ENCODE results near the gene FGFR1OP2.

The FGFR1OP2 gene

DNA sequence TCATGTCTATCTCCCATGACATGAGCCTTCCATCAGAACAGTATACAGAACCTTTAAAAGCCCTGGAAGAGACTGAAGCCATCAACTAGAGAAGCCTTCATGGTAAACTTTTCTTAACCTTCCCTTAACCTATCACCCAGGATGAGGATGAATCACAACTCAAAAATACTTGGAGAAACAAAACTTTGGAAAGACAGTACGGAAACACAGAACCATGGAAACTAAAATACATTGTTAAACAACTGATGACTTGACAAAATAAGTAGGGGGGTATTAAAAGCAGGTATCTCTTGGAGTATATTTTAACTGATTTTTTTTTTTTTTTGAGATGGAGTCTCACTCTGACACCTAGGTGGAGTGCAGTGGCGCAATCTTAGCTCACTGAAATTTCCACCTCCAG, 67.2 kb downstream of the FGFR1OP2 start:
- DNase-seq: no peak

DNA sequence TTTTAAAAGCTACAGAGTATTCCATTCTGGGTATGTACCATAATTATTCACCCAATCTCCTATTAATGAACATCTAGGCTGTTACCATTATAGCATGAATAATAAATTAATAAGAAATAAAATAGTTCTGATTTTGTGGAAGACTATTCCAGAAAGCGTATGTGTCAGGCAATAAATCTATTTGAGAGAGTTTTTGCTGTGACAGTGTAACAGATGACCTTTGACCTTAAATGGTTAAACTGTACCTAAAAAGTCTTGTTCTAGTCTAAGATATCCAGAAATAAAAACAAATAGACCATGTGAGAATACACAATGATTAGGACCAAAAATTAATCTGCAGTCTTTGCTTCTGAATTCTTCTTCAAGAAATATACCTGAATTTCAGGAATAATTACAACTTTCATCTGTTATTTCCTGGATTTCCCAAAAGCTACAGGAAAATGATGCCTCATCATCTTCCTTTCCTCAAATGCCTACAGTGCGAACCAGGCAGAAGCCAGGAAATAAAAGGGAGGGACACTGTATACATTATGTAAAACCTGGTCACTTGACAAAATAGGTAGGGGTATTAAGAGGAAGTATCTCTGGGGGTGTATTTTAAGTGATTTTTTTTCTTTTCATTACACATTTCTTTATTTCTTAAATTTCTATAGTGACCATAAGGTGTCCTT, 68.7 kb downstream of the FGFR1OP2 start:
- DNase-seq: no peak

DNA sequence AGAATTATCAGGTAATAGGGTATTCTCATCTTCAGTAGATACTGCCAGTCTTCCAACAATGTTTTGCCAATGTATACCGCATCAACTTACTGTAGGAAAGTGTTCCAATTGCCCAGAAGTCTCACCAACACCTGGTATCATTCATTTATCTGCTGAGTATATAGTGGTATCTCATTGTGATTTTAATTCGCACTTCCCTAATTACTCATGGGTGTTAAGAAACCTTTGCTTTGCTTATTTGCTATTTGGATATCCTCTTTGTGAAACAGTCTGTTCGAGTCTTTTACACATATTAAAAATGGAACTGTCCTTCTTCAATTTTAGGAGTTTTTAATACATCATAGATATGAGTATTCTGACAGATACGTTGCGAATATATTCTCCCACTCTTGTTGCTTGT, 69.8 kb downstream of the FGFR1OP2 start:
- no peak for DNase-seq

DNA sequence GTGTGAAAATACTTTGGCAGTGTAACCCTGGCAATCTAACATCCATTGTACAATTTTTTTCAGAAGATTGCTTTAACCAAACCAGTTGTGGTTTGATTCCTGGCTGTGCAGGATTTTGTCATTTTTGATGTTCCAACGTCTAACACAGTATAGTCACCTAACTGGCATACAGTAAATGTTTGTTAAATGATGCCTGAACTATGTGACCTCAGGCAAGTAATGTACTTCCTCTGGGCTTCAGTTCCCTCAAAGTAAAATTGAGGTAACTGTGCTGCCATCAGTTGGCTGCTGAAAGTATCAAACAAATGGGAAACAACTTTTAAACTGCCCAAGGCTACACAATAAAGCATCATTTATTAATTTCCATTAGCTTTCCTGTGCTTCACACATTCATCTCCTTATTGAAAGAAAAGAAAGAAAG, 71.6 kb downstream of the FGFR1OP2 start:
- DNase-seq: no peak

DNA sequence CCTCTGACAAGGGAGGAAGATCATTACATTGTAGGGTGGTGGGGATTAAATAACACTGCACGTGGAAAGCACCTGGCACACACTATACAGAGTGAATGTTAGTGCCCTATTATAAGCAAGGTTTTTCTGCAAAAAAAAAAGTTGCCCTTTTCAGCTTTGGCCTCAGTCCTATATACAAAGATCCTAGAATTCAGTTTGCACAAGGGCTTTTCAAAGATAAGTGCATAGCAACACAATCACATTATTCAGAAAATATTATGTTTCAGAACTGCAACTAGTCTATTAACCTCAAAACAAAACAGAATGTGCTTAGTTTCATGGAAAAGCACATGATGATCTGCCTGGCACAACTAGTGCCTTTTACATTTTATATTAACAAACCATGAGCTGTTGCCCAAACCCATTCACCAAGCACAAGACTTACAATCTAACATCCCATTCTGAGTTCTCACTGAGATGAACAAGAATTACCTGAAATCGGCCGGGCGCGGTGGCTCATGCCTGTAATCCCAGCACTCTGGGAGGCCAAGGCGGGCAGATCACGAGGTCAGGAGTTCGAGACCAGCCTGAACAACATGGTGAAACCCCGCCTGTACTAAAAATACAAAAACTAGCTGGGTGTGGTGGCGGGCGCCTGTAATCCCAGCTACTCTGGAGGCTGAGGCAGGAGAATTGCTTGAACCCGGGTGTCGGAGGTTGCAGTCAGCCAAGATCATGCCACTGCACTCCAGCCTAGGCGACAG, 74.1 kb downstream of the FGFR1OP2 start:
- no peak for DNase-seq

DNA sequence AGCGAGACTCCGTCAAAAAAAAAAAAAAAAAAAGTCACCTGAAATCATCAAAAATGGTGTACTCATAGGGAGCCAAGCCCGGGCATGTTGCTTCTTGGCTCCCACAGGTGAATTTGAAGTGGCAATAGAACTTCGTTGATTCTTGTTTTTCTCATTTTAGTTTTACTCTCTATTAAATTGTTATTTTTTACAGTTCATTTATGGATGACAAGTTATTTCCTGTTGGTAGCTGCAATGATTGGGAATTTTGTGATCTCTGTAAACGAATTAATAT, 74.6 kb downstream of the FGFR1OP2 start:
- DNase-seq: no peak

DNA sequence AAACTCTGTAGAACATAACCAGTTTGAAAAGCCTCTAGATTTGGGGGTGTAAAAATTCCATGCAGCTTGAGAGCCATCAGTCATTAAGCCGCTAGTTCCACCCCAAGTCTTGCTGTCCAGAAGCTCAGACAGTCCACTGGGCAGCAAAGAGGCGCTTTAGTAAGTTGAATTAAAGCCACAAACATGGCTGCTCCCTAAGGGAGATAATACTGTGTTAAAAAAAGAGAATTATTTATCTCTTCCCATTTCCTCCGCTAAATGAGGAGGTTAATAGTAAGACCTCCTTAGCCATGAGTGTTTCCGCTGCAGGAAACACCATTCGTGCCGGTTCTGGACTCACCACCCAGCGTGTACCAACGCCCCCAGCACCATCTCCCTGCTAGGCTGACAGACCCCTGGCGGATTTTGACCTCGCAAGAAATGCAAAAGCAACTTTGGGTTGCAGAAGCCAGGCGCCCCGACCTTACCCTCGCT, 75.4 kb downstream of the FGFR1OP2 start:
- DNase-seq: no peak

DNA sequence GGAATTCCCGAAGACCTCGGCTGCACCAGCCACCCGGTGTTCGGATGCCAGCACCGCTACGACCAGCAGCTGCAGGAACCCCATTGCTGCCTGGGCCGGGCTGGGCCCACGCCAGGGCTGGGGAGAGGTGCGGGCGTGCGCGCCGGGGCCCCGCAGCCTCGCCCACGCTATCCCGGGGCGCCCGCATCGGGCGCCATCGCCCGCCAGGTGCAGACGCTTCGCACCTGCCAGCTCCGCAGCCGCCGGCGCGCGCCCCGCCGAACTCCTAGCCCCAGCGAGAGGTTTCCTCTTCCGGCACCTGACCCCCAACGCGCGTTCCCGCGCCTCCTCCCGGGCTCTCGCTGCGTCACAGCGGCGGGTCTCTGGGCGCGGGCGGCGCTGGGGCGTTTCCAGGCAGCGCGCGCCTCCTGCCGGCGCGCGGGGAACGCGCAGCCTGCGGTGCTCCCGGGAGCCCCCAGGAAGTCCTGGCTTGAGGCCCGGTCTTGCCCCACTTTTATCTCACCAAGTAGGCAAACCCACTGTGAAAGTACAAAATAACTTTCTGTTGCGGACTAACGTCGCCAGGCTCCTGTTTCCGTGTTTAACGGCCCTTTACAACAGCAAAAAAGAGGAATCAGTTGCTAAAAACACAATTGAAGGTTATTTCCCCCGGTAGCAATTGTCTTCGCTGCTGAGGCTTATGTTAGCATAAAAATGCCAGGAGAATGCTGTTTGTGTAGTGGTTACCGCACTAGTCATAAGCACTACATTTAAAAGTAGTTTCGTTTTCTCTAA, 76.0 kb downstream of the FGFR1OP2 start, which contains the start of gene TM7SF3:
Gene TM7SF3 (minus strand): TSS at position 300 of the 774 bp plus-strand sequence. CDS start 216 bp downstream, at position 84.
- peak; percentile 87 for DNase-seq

DNA sequence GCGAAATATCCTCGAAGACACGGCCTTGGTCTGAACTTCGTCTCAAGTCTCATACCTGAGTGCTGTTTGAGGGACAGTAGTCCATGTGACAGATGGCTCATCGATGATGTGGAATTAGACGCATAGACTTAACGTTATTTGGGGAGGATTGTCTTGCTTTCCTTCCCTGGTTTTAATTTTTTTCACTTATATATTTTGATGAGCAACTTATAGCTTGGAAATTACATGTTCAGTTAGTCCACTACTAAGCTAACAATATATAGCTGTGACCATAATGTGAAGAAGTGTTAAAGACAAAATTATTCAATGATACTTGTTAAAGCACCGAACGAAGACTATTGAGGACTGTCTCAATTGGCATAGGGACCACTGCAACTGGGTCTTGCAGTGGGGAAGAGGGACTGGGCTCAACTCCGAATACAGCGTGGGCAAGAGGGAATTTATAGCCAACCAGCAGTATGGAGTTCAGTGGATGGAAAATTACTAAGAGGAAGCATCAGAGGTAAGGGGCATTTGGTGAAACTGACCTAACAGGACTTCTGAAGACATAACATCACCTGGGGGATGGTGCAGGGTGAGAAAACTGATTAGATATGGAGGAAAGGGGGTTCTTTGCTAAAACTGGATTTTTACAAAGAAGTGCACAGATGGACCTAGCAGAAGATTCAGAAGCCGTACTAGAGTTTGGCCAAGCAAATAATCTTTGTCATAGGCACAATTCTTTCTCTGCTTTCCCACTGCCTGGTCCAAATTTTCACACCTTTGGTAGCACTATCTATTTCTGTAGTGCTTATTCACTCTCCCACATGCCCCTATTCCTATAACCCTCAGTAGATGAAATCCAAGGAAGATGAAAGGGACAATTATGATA, 76.8 kb downstream of the FGFR1OP2 start:
- DNase-seq: no peak

DNA sequence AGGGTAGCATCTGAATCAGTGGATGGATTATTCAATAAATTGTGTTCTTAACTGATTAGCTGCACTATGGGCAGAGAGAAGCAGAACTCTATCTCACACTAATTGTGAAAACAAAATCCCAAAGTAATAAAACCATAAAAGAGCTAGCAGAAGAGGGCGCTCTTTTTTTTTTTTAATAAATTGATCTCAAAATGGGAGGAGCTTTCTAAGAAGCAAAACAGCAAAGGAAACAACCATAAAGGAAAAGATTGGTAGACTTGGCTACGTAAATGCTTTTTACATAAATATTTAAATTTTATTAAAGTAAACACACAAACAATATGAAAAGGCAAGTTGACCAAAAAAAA, 77.4 kb downstream of the FGFR1OP2 start:
- no peak for DNase-seq
